HCT116 (cell line): ENCODE results near the gene LHPP. TPM values are rescaled to one million over a fixed set of nuclear protein-coding genes. Genes with fewer than 3 reads are reported as not detected.

Source experiments
- ATAC-seq: fragments of 200-7000 bp; cut with Tn5 transposase; 2 replicates; pipeline ENCODE4 v1.9.1; 2020; ENCODE audit warnings: mild to moderate bottlenecking, moderate library complexity
- BruUV-seq: library from RNA; stranded (reverse); fragments of 400-500 nt; replicated peaks from 2 replicates; lab custom pipeline; 2021; lab: Mats Ljungman, UMichigan
- CTCF ChIA-PET: fragments of 300-600 bp; sonication (Branson Sonifier 250); formaldehyde crosslinking; loops from one replicate; lab custom pipeline; 2021; ENCODE audit warnings: antibody characterized with exemption; lab: Charles Lee
- POLR2A ChIA-PET: fragments of 300-600, 350-600 bp; sonication (Branson Sonifier 250); formaldehyde crosslinking; loops from one replicate; lab custom pipeline; 2021; ENCODE audit warnings: antibody characterized with exemption; lab: Charles Lee
- RAD21 ChIA-PET, 2 experiments: fragments of 300-600 bp; sonication (Branson Sonifier 250); formaldehyde crosslinking; loops; one replicate each; lab custom pipeline; 2023; ENCODE audit warnings: low total read pairs in 2 of 2; ENCODE audit not compliant: uncharacterized antibody in 2 of 2, unreplicated experiment in 2 of 2, low non-redundant PET in 1 of 2; lab: Charles Lee
- DNase-seq: peaks from one replicate; pipeline ENCODE4 v3.0.0-alpha.2; 2010; ENCODE audit warnings: low read depth, low spot score
- H2AFZ ChIP-seq: fragments of 200-600 bp; shearing (Covaris generic), sonication (generic); 2 replicates; pipeline ENCODE4 v1.6.1; 2017; ENCODE audit warnings: low read depth, mixed run types, mixed read lengths, antibody characterized with exemption, low read length; ENCODE audit not compliant: poor library complexity, severe bottlenecking
- H3K27ac ChIP-seq: 2 replicates; pipeline ENCODE4 v1.5.1; 2012; ENCODE audit warnings: low read depth, low read length
- H3K27me3 ChIP-seq: fragments of 200-600 bp; sonication (generic); 2 replicates; pipeline ENCODE4 v1.6.1; 2016; ENCODE audit warnings: mixed run types, low read length, mixed read lengths; ENCODE audit not compliant: insufficient read depth
- H3K36me3 ChIP-seq, 2 experiments: fragments of 200-500 bp in 1 of 2; fragments of 200-600 bp in 1 of 2; sonication (Bioruptor generic) in 1 of 2; sonication (generic) in 1 of 2; 2 replicates each; pipeline versions ENCODE4 v1.5.1 to v1.6.1; 2014 to 2016; ENCODE audit warnings: low read length in 2 of 2, inconsistent platforms in 1 of 2, mixed read lengths in 1 of 2, mixed run types in 1 of 2; ENCODE audit not compliant: insufficient read depth in 2 of 2, control insufficient read depth in 1 of 2
- H3K4me1 ChIP-seq, 2 experiments: fragments of 200-600 bp in 1 of 2; sonication (generic) in 1 of 2; 2 replicates each; pipeline versions ENCODE4 v1.5.1 to v1.6.1; 2012 to 2017; ENCODE audit warnings: low read length in 2 of 2, inconsistent platforms in 1 of 2, mild to moderate bottlenecking in 1 of 2, mixed read lengths in 1 of 2, mixed run types in 1 of 2, moderate library complexity in 1 of 2; ENCODE audit not compliant: insufficient read depth in 2 of 2, control insufficient read depth in 1 of 2
- H3K4me2 ChIP-seq: fragments of 200-600 bp; sonication (generic); 2 replicates; pipeline ENCODE4 v1.6.1; 2017; ENCODE audit warnings: mixed run types, low read length, mixed read lengths
- H3K4me3 ChIP-seq, 2 experiments: fragments of 200-600 bp in 1 of 2; sonication (generic) in 1 of 2; replicated peaks in 1 of 2; 2 replicates each; pipeline ENCODE4 v1.5.1; 2011 to 2016; ENCODE audit warnings: low read length in 2 of 2, control low read depth in 1 of 2, low read depth in 1 of 2, mild to moderate bottlenecking in 1 of 2, mixed read lengths in 1 of 2, mixed run types in 1 of 2
- H3K79me2 ChIP-seq: fragments of 200-600 bp; sonication (generic); 2 replicates; pipeline ENCODE4 v1.6.1; 2017; ENCODE audit warnings: mild to moderate bottlenecking, mixed run types, low read length, moderate library complexity, mixed read lengths; ENCODE audit not compliant: insufficient read depth
- H3K9ac ChIP-seq: fragments of 200-600 bp; sonication (generic); 2 replicates; pipeline ENCODE4 v1.6.1; 2016; ENCODE audit warnings: low read length, mixed read lengths
- H3K9me2 ChIP-seq: fragments of 200-600 bp; sonication (generic), shearing (Covaris generic); 2 replicates; pipeline ENCODE4 v1.6.1; 2017; ENCODE audit warnings: mixed run types, mild to moderate bottlenecking, moderate library complexity; ENCODE audit not compliant: insufficient read depth
- H3K9me3 ChIP-seq, 2 experiments: fragments of 200-500 bp in 1 of 2; fragments of 200-600 bp in 1 of 2; sonication (Bioruptor generic) in 1 of 2; sonication (generic) in 1 of 2; 2 replicates each; pipeline ENCODE4 v1.6.1; 2014 to 2017; ENCODE audit warnings: low read length in 2 of 2, mixed read lengths in 2 of 2, inconsistent platforms in 1 of 2, low read depth in 1 of 2, mild to moderate bottlenecking in 1 of 2, mixed run types in 1 of 2, moderate library complexity in 1 of 2; ENCODE audit not compliant: control insufficient read depth in 1 of 2, insufficient read depth in 1 of 2
- H4K20me1 ChIP-seq: fragments of 200-600 bp; sonication (generic), shearing (Covaris generic); 2 replicates; pipeline ENCODE4 v1.6.1; 2017; ENCODE audit warnings: mixed run types, mild to moderate bottlenecking, moderate library complexity; ENCODE audit not compliant: insufficient read depth
- ATF3 ChIP-seq: IDR thresholded peaks from 2 replicates; pipeline ENCODE4 v1.6.1; 2012
- CBX3 ChIP-seq: IDR thresholded peaks from 2 replicates; pipeline ENCODE4 v1.6.1; 2012; ENCODE audit warnings: low read depth
- CTCF ChIP-seq, 3 experiments: fragments of 200-600 bp in 1 of 3; sonication (generic) in 1 of 3; IDR thresholded peaks in 2 of 3; conservative IDR thresholded peaks in 1 of 3; 2 replicates each; pipeline ENCODE4 v1.5.1; 2012 to 2017; ENCODE audit warnings: low read depth in 2 of 3, low read length in 2 of 3, antibody characterized with exemption in 1 of 3, borderline replicate concordance in 1 of 3, control low read depth in 1 of 3, mild to moderate bottlenecking in 1 of 3, mixed read lengths in 1 of 3, mixed run types in 1 of 3, moderate library complexity in 1 of 3; ENCODE audit not compliant: insufficient read depth in 1 of 3
- EGR1 ChIP-seq: IDR thresholded peaks from 2 replicates; pipeline ENCODE4 v1.6.1; 2012; ENCODE audit warnings: low read depth
- ELF1 ChIP-seq: IDR thresholded peaks from 2 replicates; pipeline ENCODE4 v1.6.1; 2012; ENCODE audit warnings: low read depth, borderline replicate concordance
- EZH2 ChIP-seq: fragments of 200-600 bp; sonication (generic); IDR thresholded peaks from 2 replicates; pipeline ENCODE4 v1.6.1; 2017; ENCODE audit warnings: antibody characterized with exemption, mixed run types
- EZH2phosphoT487 ChIP-seq: fragments of 200-600 bp; IDR thresholded peaks from 2 replicates; pipeline ENCODE4 v1.6.1; 2018; ENCODE audit warnings: antibody characterized with exemption, borderline replicate concordance
- FOSL1 ChIP-seq: IDR thresholded peaks from 2 replicates; pipeline ENCODE4 v1.6.1; 2012; ENCODE audit warnings: low read depth
- JUND ChIP-seq: IDR thresholded peaks from 2 replicates; pipeline ENCODE4 v1.6.1; 2012
- MAX ChIP-seq: IDR thresholded peaks from 2 replicates; pipeline ENCODE4 v1.6.1; 2012
- POLR2A ChIP-seq: IDR thresholded peaks from 2 replicates; pipeline ENCODE4 v1.7.0; 2011; ENCODE audit warnings: borderline replicate concordance; ENCODE audit not compliant: insufficient read depth, insufficient read length; ENCODE audit errors: extremely low read depth
- RAD21 ChIP-seq: IDR thresholded peaks from 2 replicates; pipeline ENCODE4 v1.6.1; 2012; ENCODE audit warnings: low read depth, mild to moderate bottlenecking
- SP1 ChIP-seq: IDR thresholded peaks from 2 replicates; pipeline ENCODE4 v1.6.1; 2012; ENCODE audit warnings: low read depth
- SRF ChIP-seq: IDR thresholded peaks from 2 replicates; pipeline ENCODE4 v1.6.1; 2012; ENCODE audit warnings: low read depth
- TCF7L2 ChIP-seq: IDR thresholded peaks from 2 replicates; pipeline ENCODE4 v1.7.0; 2011; ENCODE audit warnings: borderline replicate concordance, inconsistent platforms; ENCODE audit not compliant: insufficient read depth, insufficient read length; ENCODE audit errors: extremely low read depth
- YY1 ChIP-seq: IDR thresholded peaks from 2 replicates; pipeline ENCODE4 v1.6.1; 2011; ENCODE audit warnings: low read length, low read depth, moderate library complexity, mild to moderate bottlenecking; ENCODE audit not compliant: insufficient replicate concordance; ENCODE audit errors: extremely low read depth
- ZBTB33 ChIP-seq: IDR thresholded peaks from 2 replicates; pipeline ENCODE4 v1.6.1; 2011; ENCODE audit warnings: mild to moderate bottlenecking, low read length, moderate library complexity; ENCODE audit not compliant: insufficient replicate concordance; ENCODE audit errors: extremely low read depth
- ZFX ChIP-seq: fragments of 450-650 bp; IDR thresholded peaks from 2 replicates; pipeline ENCODE4 v1.6.1; 2017
- intact Hi-C: fragments of 100-400 bp; cut with micrococcal nuclease; formaldehyde crosslinking; loops from 2 replicates; pipeline ENCODE4 v1.10.0; 2022
- total RNA-seq: library from RNA; stranded (reverse); gene quantifications from one replicate; pipeline ENCODE4 v1.2.1, GENCODE V29; 2021; ENCODE audit not compliant: unreplicated experiment
- TF ChIP-seq, protein P1 (sequence below): IDR thresholded peaks from 2 replicates; pipeline ENCODE4 v1.6.1; 2012; ENCODE audit warnings: low read depth

LHPP gene
- total RNA-seq, 1 experiment from 2014 or later = 45.8 TPM

DNA sequence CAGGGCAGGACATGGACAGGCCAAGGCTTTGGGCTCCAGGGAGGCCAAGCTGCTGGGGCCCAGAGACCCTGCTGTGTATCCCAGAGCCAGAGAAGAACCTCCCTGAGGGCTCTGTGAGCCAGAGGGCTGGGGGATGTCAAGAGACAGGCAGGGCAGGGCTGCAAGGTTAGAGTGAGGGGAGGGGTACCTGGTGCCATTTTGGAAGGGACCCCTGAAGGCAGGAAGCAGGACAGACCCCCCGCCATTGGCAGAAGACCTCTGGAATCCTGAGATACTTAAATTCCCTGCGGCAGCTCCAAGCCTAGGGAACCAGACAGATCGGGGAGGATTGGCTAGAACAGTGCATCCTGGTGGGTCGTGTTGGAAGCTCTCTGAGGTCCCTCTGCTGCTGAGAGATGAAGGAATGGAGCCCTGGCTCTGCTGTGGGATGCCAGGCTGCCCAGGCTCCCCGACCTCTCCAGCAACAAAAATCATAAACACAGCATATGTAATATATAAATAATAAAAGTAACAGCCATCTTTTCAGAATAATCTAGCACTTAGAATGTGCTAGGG is 75.0 kb downstream of the LHPP start:
- ChIA-PET POLR2A (no interaction called here), CTCF (interaction anchor here (4.4 kb wide), 1 partner anchor 205 kb away, joined by 14 read pairs; no protein-coding TSS in a partner anchor), RAD21 (no interaction called here)
- Histone ChIP-seq H2AFZ (no peak overlapping the region), H3K27me3 (no peaks in the 10 kb centered on the region), H3K4me1 (peaks cover 0 to 9% of the 10 kb centered on the region in 2 experiments; a peak in 2 of 4 replicates), H3K79me2 (no peaks in the 10 kb centered on the region), H3K9me2 (no peaks in the 10 kb centered on the region), H3K4me3 (no peak overlapping the region), H4K20me1 (no peaks in the 10 kb centered on the region), H3K9me3 (no peaks in the 10 kb centered on the region), H3K27ac (no peak overlapping the region), H3K36me3 (no peaks in the 10 kb centered on the region), H3K4me2 (no peak overlapping the region), H3K9ac (no peak overlapping the region)
- ATAC-seq = no peak
- no peak for TF ChIP-seq FOSL1
- TF ChIP-seq, protein P1, sequence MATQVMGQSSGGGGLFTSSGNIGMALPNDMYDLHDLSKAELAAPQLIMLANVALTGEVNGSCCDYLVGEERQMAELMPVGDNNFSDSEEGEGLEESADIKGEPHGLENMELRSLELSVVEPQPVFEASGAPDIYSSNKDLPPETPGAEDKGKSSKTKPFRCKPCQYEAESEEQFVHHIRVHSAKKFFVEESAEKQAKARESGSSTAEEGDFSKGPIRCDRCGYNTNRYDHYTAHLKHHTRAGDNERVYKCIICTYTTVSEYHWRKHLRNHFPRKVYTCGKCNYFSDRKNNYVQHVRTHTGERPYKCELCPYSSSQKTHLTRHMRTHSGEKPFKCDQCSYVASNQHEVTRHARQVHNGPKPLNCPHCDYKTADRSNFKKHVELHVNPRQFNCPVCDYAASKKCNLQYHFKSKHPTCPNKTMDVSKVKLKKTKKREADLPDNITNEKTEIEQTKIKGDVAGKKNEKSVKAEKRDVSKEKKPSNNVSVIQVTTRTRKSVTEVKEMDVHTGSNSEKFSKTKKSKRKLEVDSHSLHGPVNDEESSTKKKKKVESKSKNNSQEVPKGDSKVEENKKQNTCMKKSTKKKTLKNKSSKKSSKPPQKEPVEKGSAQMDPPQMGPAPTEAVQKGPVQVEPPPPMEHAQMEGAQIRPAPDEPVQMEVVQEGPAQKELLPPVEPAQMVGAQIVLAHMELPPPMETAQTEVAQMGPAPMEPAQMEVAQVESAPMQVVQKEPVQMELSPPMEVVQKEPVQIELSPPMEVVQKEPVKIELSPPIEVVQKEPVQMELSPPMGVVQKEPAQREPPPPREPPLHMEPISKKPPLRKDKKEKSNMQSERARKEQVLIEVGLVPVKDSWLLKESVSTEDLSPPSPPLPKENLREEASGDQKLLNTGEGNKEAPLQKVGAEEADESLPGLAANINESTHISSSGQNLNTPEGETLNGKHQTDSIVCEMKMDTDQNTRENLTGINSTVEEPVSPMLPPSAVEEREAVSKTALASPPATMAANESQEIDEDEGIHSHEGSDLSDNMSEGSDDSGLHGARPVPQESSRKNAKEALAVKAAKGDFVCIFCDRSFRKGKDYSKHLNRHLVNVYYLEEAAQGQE = no peak
- no peak for TF ChIP-seq POLR2A
- TF ChIP-seq YY1 = no peak
- TF ChIP-seq SRF = no peak
- TF ChIP-seq CBX3 = no peak
- no peak for TF ChIP-seq JUND
- TF ChIP-seq ELF1 = no peak
- no peak for TF ChIP-seq SP1
- TF ChIP-seq ZFX = no peak
- no peak for TF ChIP-seq EZH2
- no peak for TF ChIP-seq ZBTB33
- TF ChIP-seq EZH2phosphoT487 = no peak
- no peak for TF ChIP-seq EGR1
- no peak for TF ChIP-seq CTCF (IDR thresholded peaks at IDR 0.05 in 2 of 3, conservative IDR thresholded peaks at IDR 0.05 in 1 of 3; ENCODE audit: borderline replicate concordance in 1 of 3, insufficient read depth in 1 of 3, low read depth in 2 of 3, low read length in 2 of 3)
- TF ChIP-seq RAD21 = no peak
- no peak for TF ChIP-seq TCF7L2
- TF ChIP-seq ATF3 = no peak
- no peak for TF ChIP-seq MAX
- no TSS peak for BruUV-seq
- intact Hi-C loops = loop anchor here (10.0 kb wide), 1 partner anchor 448 kb away; no protein-coding TSS in a partner anchor
- DNase-seq = no peak
